NCI-H226 (cell line): Measurements from ENCODE around the gene SLC7A10.
"Not testable (repeated sequence)": the region's sequence is repeated elsewhere in the genome, so short reads cannot be mapped to it uniquely, and the experiment has no call there.

ENCODE experiments used
- DNase-seq: peaks from one replicate; pipeline ENCODE4 v3.0.0-alpha.2; 2015

SLC7A10 gene

GRCh38 chr19:33215438-33216197, 10.0 kb downstream of the SLC7A10 start:
- no peak for DNase-seq

DNA sequence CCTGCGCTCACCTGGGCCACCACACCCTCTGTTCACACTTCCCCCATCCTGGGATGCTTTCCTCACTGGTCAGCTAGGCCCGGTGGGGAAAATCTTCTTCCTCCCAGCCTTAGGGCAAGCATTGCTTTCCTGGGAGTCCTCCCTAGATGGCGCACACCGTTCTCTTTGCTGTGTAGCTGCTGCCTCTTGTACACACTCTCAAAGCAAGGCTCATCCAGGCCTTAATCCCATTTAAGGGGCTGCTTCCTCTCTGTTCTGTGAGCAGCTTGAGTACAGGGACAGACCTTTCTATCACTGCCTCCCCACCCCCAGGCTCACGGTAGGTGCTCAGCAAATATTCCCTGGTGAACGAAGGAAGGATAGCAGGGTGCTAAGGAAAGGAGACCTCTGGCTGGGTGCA, 11.1 kb downstream of the SLC7A10 start:
- DNase-seq = no peak

GRCh38 chr19:33212436-33213172, 13.0 kb downstream of the SLC7A10 start:
- no peak for DNase-seq

- no peak for DNase-seq
Observed at GRCh38 chr19:33211794-33212435, 13.7 kb downstream of the SLC7A10 start.

DNA sequence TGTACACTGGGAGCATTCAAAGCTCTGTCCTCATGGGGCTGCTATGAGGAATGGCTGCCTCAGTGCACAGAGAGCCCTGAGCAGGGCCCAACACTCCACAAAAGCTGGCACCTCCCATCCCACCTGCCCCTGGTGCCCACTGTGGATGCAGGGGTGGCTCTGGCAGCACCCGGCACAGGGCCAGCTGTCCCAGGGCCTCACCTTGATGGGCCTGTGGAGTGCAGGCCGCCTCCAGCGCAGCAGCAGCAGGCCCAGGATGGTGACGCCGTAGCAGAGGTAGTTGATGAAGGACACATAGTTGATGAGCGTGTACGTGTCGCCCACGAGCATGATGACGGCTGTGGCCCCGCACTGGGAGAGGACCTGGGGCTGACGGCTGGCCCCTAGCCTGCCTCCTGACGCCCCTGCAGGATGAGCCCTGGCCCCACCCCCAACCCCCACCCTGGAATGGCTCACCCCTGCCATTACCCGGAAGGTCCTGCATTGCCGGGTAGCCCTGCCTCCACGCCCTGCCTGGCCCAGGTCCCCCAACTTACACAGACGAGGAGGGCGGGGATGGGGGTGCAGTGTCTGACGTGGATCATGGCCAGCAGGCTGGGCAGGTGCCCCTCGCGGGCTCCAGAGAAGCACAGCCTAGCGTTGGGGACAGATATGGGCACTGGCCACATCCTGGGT, 15.2 kb downstream of the SLC7A10 start:
- DNase-seq = no peak

- not testable (repeated sequence) for DNase-seq
Observed at GRCh38 chr19:33209850-33210230, 15.8 kb downstream of the SLC7A10 start.

- DNase-seq = no peak
Observed at GRCh38 chr19:33208904-33209849, 16.5 kb downstream of the SLC7A10 start.

- no peak for DNase-seq
Observed at GRCh38 chr19:33208371-33208895, 17.2 kb downstream of the SLC7A10 start.

DNA sequence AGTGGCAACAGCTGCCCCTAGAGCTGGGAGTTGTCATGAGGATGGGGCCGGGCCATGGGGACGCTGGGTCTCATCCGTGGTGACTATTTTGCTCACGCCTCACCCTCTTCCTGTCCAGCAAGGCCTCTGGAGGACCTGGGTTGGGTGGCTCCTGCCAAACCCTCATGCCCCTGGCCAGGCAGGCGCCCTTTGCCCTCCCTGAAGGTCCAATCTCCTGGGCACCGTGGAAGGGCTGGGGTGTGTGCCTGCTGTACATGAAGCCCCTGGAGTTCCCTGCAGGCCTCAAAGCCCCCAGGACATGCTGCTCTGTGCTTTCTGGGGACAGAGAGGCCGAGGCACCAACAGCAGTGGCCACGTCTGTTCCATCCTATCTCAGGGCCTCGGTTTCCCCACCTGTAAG, 17.7 kb downstream of the SLC7A10 start:
- DNase-seq = no peak

DNA sequence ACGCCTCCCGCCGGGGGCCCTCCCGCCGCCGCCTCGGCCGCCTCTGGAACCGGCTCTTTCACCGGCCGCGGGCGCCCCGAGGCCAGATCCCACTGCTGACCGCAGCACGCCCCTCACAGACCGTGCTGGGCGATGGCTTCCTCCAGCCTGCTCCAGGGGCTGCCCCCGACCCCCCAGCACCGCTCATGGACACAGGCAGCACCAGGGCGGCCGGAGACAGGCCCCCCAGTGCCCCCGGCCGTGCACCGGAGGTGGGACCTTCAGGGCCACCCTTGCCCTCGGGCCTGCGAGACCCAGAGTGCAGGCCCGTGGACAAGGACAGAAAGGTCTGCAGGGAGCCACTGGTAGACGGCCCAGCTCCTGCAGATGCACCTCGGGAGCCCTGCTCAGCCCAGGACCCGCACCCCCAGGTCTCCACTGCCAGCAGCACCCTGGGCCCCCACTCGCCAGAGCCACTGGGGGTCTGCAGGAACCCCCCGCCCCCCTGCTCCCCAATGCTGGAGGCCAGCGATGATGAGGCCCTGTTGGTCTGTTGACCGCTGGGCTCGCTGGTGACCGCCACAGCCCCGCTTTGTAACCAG, 18.5 kb downstream of the SLC7A10 start:
- no peak for DNase-seq

DNA sequence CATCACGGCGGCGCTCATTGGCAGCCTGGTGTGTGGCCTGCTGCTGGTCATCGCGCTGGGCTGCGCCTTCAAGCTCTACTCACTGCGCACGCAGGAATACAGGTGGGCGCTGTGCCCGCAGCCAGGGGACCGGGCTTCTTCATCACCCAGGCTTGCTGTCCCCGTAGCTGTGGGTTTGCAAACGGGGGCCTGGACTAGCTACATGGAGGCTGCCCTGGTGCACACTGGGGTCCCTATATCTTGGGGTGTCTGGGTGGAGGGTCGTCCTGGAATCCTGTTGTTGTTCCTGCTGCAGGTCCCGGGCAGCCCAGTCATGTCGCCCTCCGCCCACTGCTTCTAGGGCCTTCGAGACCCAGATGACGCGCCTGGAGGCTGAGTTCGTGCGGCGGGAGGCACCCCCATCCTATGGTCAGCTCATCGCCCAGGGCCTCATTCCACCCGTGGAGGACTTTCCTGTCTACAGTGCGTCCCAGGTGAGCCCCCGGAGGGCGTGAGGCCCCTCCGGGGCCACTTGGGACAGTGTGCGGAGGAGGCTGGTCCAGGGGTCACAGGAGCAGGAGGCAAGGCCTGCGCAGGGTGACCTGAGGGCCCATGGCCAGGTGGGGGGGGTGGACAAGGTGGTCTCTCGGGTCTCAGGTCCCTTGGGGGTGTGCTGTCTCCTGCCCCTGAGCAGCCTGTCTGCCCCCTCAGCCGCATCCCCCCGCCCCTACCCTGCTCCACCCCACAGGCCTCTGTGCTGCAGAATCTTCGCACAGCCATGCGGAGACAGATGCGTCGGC, 19.2 kb downstream of the SLC7A10 start:
- no peak for DNase-seq

GRCh38 chr19:33205531-33206260, 20.0 kb downstream of the SLC7A10 start:
- DNase-seq = no peak

DNA sequence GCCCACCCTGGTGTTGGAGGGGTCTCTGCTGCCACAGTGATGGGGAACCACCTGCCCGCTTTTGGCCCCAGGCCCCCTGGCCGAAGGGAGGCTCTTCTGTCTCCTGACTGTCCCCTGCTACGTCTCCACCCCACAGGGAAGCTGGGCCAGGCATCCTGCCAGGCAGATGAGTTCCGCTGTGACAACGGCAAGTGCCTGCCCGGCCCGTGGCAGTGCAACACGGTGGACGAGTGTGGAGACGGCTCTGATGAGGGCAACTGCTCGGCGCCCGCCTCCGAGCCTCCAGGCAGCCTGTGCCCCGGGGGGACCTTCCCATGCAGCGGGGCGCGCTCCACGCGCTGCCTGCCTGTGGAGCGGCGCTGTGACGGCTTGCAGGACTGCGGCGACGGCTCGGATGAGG, 20.5 kb downstream of the SLC7A10 start:
- DNase-seq = no peak

DNA sequence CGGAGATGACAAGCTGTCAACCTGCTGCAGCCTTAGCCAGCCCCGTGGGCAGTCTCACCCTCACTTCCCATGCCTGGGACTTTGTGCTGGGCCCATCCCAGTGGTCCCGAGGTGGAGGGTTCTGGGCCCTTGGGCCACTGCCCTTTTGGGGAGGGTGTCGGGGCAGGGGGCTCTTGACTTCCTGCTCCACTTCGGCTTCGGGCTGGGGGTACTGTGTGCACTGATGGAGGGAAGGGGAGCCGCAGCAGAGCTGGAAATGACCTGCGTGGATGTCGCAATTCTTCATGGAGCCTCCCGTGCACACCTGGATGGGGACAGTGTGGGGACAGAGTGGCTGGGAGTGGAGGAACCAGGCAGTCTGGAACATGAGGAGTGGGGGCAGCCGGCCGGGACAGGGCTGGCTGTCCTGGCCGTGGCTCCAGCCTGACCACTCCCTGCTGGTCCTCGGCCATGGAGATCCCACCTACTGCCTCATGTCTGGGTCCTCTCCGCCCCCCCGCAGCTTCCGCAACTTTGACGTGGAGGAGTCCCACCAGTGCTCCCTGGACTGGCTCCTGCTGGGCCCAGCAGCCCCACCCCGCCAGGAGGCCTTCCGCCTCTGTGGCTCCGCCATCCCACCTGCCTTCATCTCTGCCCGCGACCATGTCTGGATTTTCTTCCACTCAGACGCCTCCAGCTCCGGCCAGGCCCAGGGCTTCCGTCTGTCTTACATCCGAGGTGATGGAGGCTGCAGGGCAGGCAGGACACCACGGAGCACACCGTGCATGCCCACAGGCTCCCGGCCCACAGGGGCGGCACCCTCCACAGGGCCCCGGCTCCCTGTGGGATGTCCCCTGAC, 21.3 kb downstream of the SLC7A10 start:
- no peak for DNase-seq

GRCh38 chr19:33203529-33203928, 22.1 kb downstream of the SLC7A10 start:
- no peak for DNase-seq

DNA sequence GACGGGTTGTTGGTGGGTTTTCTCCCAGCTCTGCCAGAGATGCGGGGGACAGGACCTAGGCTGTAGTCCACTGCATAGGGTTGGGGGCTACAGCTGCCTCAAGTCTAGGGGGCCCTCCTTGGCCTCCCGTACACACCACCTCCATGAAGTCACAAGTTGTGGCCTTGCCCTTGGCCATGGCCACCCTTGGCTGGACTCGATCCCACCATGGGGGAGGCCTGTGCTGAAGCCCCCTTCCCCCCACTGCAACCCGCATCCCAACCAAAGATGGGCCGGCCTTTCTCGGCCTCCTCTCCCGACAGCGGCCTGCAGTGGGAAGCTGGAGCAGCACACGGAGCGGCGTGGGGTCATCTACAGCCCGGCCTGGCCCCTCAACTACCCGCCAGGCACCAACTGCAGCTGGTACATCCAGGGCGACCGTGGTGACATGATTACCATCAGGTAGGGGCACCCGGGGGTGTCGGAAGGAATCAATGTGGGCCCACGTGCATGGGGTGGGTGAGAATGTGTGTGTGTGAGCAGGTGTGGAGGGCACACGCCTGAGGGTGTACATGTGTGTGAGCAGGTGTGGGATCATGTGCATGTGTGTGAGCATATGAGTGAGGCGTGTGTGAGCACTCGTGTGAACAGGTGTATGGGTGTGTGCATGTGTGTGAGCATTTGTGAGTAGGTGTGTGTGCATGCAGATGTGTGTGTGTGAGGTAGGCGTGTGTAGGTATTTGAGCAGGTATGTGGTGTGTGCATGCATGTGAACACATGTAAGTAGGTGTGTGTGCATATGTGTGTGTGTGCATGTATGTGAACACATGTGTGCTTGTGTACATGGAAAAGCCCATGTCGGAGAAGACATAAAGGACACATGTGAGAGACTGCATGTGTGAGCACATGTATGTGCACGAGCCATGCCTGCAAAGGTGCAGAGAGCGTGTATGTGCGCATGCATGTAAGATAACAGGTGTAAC, 22.8 kb downstream of the SLC7A10 start:
- no peak for DNase-seq

DNA sequence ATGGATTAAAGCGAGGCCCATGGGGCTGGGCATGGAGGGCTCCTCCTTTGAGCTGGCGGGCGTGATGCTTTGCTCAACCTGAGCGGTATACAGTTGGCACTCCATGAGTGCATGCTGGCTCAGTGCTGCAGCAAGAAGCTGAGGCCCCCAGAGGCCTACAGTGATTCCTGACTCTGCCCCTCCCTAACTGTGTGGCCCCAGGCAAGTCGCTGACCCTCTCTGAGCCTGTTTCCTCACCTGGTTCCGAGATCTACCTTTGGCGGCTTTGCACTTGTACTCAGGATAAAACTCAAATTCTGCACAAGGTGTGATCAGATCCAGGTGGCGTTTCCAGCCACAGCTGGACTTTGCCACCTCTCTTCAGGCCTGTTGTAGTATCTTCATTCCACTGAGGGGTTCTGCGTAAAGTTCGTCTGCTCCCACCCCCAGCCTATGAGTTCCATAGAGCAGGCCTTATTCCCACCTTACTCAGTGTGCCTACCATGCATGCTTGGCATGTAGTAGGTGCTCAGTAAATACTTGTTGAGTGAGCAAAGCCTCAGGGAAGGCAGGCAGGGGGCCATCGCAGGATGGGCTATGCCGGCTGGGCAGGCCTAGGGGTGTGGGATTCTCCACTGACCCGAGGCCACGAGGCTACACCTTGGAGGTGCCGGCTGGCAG, 23.6 kb downstream of the SLC7A10 start:
- DNase-seq = no peak
